ENCODE measurements around the gene UNC80. TPM values are rescaled to one million over a fixed set of nuclear protein-coding genes. Genes with fewer than 3 reads are reported as not detected.

Gene UNC80
- total and polyA plus RNA-seq, 2 of the 4 experiments (the other 2 are of a cell fraction) = not detected

- Histone ChIP-seq H3K14ac (replicated peaks; ENCODE audit: low read depth, low read length) (no peak overlapping the region), H2BK20ac (ENCODE audit: low read depth, low read length) (no peak overlapping the region), H3K4me1 (ENCODE audit: control insufficient read depth, insufficient read depth, low read length) (no peaks in the 10 kb centered on the region), H3K27ac (ENCODE audit: insufficient read depth, low read length) (no peak overlapping the region), H2AK5ac (ENCODE audit: low read depth, low read length) (no peak overlapping the region), H3K27me3 (ENCODE audit: control insufficient read depth, insufficient read depth, low read length) (no peaks in the 10 kb centered on the region), H3K56ac (ENCODE audit: extremely low read depth, insufficient read depth, low read length) (no peak overlapping the region), H2AK9ac (replicated peaks; ENCODE audit: low read depth, low read length, poor library complexity) (no peak overlapping the region), H2BK5ac (ENCODE audit: low read depth, low read length, poor library complexity, severe bottlenecking) (no peak overlapping the region), H3K9me3 (ENCODE audit: control insufficient read depth, insufficient read depth, low read length) (peaks cover 3% of the 10 kb centered on the region; the same call in 1 of the 2 replicates), H3K36me3 (ENCODE audit: control insufficient read depth, insufficient read depth, low read length) (no peaks in the 10 kb centered on the region), H2AFZ (replicated peaks; ENCODE audit: low read length, poor library complexity) (no peak overlapping the region), H4K8ac (ENCODE audit: low read depth in 2 of 2, low read length in 2 of 2) (no peak overlapping the region), H4K91ac (ENCODE audit: insufficient read depth, low read depth, low read length) (no peak overlapping the region), H3K4me2 (ENCODE audit: low read depth, low read length) (no peak overlapping the region), H3K79me1 (ENCODE audit: low read depth in 1 of 2, low read length in 2 of 2) (no peaks in the 10 kb centered on the region), H2BK120ac (ENCODE audit: low read depth, low read length) (no peak overlapping the region), H3K4me3 (ENCODE audit: insufficient read depth, low read depth, low read length) (no peak overlapping the region), H3K23ac (ENCODE audit: low read depth, low read length) (no peak overlapping the region), H3K9ac (ENCODE audit: low read depth, low read length) (no peak overlapping the region), H3K9me1 (ENCODE audit: insufficient read depth, low read length) (no peaks in the 10 kb centered on the region), H4K5ac (ENCODE audit: low read depth, low read length) (no peak overlapping the region), H3K4ac (ENCODE audit: low read depth, low read length) (no peak overlapping the region), H2BK15ac (ENCODE audit: low read depth, low read length) (no peak overlapping the region), H3K18ac (ENCODE audit: low read depth, low read length) (no peak overlapping the region), H4K20me1 (ENCODE audit: insufficient read depth, low read length) (no peaks in the 10 kb centered on the region)
- TF ChIP-seq BHLHE40 (IDR thresholded peaks at IDR 0.05; ENCODE audit: low read depth, low read length) (no peak), MAZ (IDR thresholded peaks at IDR 0.05; ENCODE audit: borderline replicate concordance, low read depth, low read length) (no peak), CTCF (conservative IDR thresholded peaks at IDR 0.05; ENCODE audit: low read depth, low read length) (no peak), SMC3 (IDR thresholded peaks at IDR 0.05; ENCODE audit: low read depth, low read length) (no peak), POLR2A (IDR thresholded peaks at IDR 0.05; ENCODE audit: low read depth, low read length) (no peak), RCOR1 (IDR thresholded peaks at IDR 0.05; ENCODE audit: insufficient replicate concordance, low read length) (no peak), FOS (IDR thresholded peaks at IDR 0.05; ENCODE audit: low read depth, low read length) (no peak), RFX5 (IDR thresholded peaks at IDR 0.05; ENCODE audit: low read depth, low read length) (no peak), CHD1 (IDR thresholded peaks at IDR 0.05; ENCODE audit: low read depth, low read length) (no peak), NFE2L2 (IDR thresholded peaks at IDR 0.05; ENCODE audit: low read depth, low read length) (no peak), ELK1 (IDR thresholded peaks at IDR 0.05; ENCODE audit: borderline replicate concordance, low read depth, low read length) (no peak)
- BruUV-seq (replicated peaks) = no TSS peak
- dilution Hi-C loops (cut with HindIII; ENCODE audit: low sequenced_read_pairs, unreplicated experiment) (no loop called here), in situ Hi-C loops (cut with MboI; ENCODE audit: low sequenced_read_pairs) (no loop called here), intact Hi-C loops (cut with micrococcal nuclease) (no loop called here)
- DNase-seq (no peak), ATAC-seq (ENCODE audit: low read depth) (no peak)
- CTCF ChIA-PET = no interaction called here
- POLR2A ChIA-PET (ENCODE audit: unreplicated experiment) = no interaction called here
- WGBS, 2 experiments (ENCODE audit: extremely low coverage in 2 of 2, insufficient read length in 1 of 2) = no CpG with 5 or more reads among the region's 1 CpG
These were observed 29.7 kb upstream of the UNC80 start for GRCh38 chr2:209741953-209742352.

Measured in IMR-90 (cell line).